Spleen (tissue), 7 donors: ENCODE measurements around the gene C10orf90.

Source experiments
- CTCF ChIP-seq, 11 experiments: fragments of 200-600 bp in 7 of 11; fragments of 450-650 bp in 4 of 11; sonication (generic) in 4 of 11; IDR thresholded peaks in 8 of 11; conservative IDR thresholded peaks in 3 of 11; 1 replicate in 7 of 11; 2 replicates in 4 of 11; pipeline versions ENCODE4 v1.4.0 to v1.8.0; 2016 to 2021; ENCODE audit warnings: antibody characterized with exemption in 11 of 11, inconsistent platforms in 4 of 11, mild to moderate bottlenecking in 1 of 11
- POLR2A ChIP-seq, 3 donors: fragments of 450-650 bp; IDR thresholded peaks; one replicate each; pipeline ENCODE4 v1.5.1; 2017; ENCODE audit warnings: antibody characterized with exemption in 3 of 3, mild to moderate bottlenecking in 1 of 3
- POLR2AphosphoS5 ChIP-seq, 3 donors: sonication (generic); formaldehyde crosslinking; IDR thresholded peaks; one replicate each; pipeline ENCODE4 v1.5.1; 2017; ENCODE audit warnings: antibody characterized with exemption in 3 of 3
- donor health status: DM: no; HTN: no; CAD: no; lungs with moderate emphysema.
- donor health status: DM: no; HTN: no; CAD: no.
- donor health status: DM: no; HTN: no; CAD: no.

- TF ChIP-seq CTCF (IDR thresholded peaks at IDR 0.05 in 8 of 11, conservative IDR thresholded peaks at IDR 0.05 in 3 of 11) (peak in 7 of 11 experiments; percentile 5 to 50 (median 23)), POLR2A (IDR thresholded peaks at IDR 0.05) (no peak), POLR2AphosphoS5 (IDR thresholded peaks at IDR 0.05) (no peak)
Measured at GRCh38 chr10:126598009-126598408, 72.5 kb downstream of the C10orf90 start.
